Aorta (tissue), 5 donors: ENCODE data around the gene FBXO7. TPM values are rescaled to one million over a fixed set of nuclear protein-coding genes. Genes with fewer than 3 reads are reported as not detected.

ENCODE experiments used
- ATAC-seq: fragments of 200-7000 bp; cut with Tn5 transposase; one replicate; pipeline ENCODE4 v1.9.1; 2022; ENCODE audit warnings: moderate library complexity; ENCODE audit not compliant: low FRiP score
- DNase-seq, 2 donors: peaks; one replicate each; pipeline ENCODE4 v3.0.0-alpha.2; 2020
- H3K27ac ChIP-seq, 2 donors: one replicate each; pipeline ENCODE4 v1.5.1; 2013; ENCODE audit warnings: low read length in 2 of 2, mild to moderate bottlenecking in 2 of 2, moderate library complexity in 2 of 2, control low read depth in 1 of 2, inconsistent platforms in 1 of 2, low read depth in 1 of 2
- H3K27me3 ChIP-seq, 2 donors: one replicate each; pipeline ENCODE4 v1.6.1; 2013; ENCODE audit warnings: control low read depth in 1 of 2, low read length in 1 of 2, mild to moderate bottlenecking in 1 of 2, moderate library complexity in 1 of 2; ENCODE audit not compliant: insufficient read depth in 2 of 2, control insufficient read depth in 1 of 2
- H3K36me3 ChIP-seq, 2 donors: one replicate each; pipeline ENCODE4 v1.6.1; 2013; ENCODE audit warnings: control low read depth in 1 of 2, low read length in 1 of 2, mild to moderate bottlenecking in 1 of 2; ENCODE audit not compliant: insufficient read depth in 2 of 2, control insufficient read depth in 1 of 2
- H3K4me1 ChIP-seq, 2 donors: one replicate each; pipeline ENCODE4 v1.6.1; 2013; ENCODE audit warnings: low read length in 2 of 2, control low read depth in 1 of 2, mild to moderate bottlenecking in 1 of 2, moderate library complexity in 1 of 2; ENCODE audit not compliant: insufficient read depth in 2 of 2, control insufficient read depth in 1 of 2
- H3K4me3 ChIP-seq, 2 donors: one replicate each; pipeline ENCODE4 v1.5.1; 2013; ENCODE audit warnings: low read length in 2 of 2, control low read depth in 1 of 2, mild to moderate bottlenecking in 1 of 2
- H3K9me3 ChIP-seq: one replicate; pipeline ENCODE4 v1.6.1; 2013; ENCODE audit warnings: mild to moderate bottlenecking, low read length; ENCODE audit not compliant: control insufficient read depth
- WGBS, 2 donors: extraction: QIAGEN DNeasy Blood & Tissue Kit; methylation state at CpG; one replicate each; pipeline ENCODE4 v1.1.7; 2013; 5-methylcytosine and 5-hydroxymethylcytosine counted together
- intact Hi-C, 2 donors: fragments of 100-400 bp; cut with DNase I; formaldehyde crosslinking; loops; one replicate each; pipeline versions ENCODE4 v1.14.2 to v1.15.0; 2022
- polyA plus RNA-seq, 2 donors: library from polyadenylated mRNA; stranded (reverse); fragments of 200-250 nt; gene quantifications; one replicate each; pipeline ENCODE4 v1.2.3, GENCODE V29; 2013
- total RNA-seq, 2 donors: library from RNA; stranded (reverse); fragmentation: NEBNext Ultra II Directional; extraction: Animal tissue kit (Norgen Biotek cat#: 25700); gene quantifications; one replicate each; pipeline ENCODE4 v1.2.1, GENCODE V29; 2021
- donor health status: healthy with polysubstance abuse.
- donor health status: Bipolar disorder and iron deficiency.
- donor health status: DM: no; HTN: no; CAD: no.
- donor health status: DM: no; HTN: no; CAD: no.
- donor health status: DM: yes; HTN: yes; CAD: no.

FBXO7 gene
- total and polyA plus RNA-seq, 4 donors: 64.4 to 76.6 (median 72.5) TPM

DNA sequence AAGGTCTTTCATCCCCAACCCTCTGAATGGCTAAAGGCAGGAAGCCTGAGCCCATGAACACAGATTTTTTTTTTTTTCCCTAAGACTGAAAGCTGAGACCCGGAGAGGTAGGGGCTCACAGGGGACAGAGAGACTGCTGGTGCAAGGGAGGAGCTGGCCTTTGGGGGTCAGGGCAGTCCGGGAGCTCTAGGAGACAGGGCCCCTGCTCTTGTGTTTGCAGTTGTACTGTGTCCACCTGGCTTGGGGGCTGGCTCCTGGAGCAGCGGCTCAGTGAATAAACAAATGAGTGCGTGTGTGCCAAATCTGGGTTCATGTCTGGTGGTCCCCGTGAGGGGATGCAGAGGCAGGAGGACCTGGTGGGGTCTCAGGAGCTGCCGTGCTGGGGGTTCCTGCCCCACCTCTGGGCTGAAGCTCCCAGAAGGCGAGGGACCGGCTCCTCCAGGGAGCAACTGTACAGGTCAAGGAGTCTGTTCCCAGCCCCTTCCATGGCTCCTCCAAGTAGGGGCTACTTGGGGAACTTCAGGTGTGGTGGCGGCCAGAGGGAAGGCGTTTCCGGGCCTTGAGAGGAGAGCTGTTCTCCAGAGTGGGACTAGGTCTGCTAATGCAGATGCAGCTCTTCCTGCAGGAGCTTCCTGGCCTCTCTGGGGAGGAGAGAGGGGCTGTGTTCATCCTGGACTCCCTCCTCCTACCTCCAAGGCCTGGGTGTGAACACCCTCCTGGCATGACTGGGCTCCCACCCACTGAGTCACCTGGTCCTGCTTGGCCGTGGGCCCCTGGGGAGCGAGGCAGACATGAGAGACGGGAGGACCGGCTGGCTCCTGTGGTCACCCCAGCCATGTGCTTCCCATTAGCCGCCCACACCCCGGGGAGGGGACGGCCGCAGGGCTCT lies 57.6 kb downstream of the FBXO7 start:
- ATAC-seq (peak; percentile 69), DNase-seq (peak; percentile 70 to 88)
- WGBS, 2 donors: 45 to 51% methylated on average over 19 of the region's 19 CpGs
- Histone ChIP-seq H3K36me3 (no peaks in the 10 kb centered on the region), H3K27me3 (no peaks in the 10 kb centered on the region), H3K4me1 (no peaks in the 10 kb centered on the region), H3K4me3 (no peak overlapping the region), H3K9me3 (no peaks in the 10 kb centered on the region), H3K27ac (no peak overlapping the region)
- intact Hi-C loops: loop anchor here in 1 of 2 donors (10.0 kb wide), 1 partner anchor 113 kb away; no protein-coding TSS in a partner anchor

DNA sequence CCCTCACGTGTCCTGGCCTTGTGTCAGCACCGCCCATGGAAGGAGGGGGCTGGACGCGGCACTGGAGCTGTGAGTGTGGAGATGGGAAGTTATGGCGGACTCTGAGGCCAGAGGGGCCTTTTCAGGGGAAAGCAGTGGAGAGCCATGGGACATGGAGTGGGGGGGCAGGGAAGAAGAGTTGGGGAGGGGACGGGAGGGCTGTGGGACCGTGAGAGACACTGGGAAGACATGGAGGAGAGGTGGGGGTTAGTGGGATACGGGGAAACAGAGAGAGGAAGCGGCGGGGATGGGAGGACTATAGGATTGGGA lies 58.2 kb downstream of the FBXO7 start:
- H3K4me1 ChIP-seq: no peaks in the 10 kb centered on the region

DNA sequence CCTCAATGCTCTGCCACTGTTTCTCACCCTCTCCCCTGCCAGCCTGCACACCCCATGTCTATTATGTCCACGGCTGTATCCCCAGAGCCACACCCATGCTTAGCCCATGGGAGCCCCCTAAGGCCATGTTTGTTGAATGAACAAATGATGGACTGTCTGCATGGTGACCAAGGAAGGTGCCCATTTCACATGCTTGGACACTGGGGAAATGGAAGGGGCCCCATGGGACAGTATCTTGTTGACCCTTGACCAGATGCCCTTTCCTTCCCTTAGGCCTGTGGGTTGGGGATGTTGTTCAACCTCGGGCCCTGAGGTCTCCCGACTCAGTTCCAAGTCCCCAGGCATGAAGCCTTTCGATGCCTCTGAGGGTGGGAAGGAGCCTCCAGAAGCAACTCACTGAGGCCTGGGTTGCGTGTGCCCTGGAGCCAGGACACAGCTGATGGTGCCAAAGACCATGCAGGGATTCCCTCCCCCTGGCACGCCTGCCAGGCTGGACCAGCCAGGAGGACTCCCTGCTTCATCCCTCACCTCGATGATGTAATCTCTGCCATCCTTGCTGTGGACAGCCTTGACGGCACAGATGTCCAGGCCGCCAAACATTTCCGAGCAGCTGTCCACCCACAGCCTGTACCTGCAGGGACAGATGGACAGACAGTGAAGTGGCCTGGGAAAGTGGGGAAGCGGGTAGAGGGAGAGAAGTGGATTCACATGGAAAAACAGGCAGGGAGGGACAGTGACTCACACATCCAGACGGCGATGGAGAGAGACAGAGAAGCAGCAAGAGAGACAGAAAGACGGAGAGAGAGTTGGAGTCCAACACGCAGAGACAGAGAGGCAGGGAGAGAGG lies 58.9 kb downstream of the FBXO7 start:
- H3K27me3 ChIP-seq: no peaks in the 10 kb centered on the region
- ATAC-seq (no peak), DNase-seq (no peak)
- no peak overlapping the region for H3K4me3 ChIP-seq
- H3K36me3 ChIP-seq: no peaks in the 10 kb centered on the region
- H3K4me1 ChIP-seq: no peaks in the 10 kb centered on the region
- peaks cover 3% of the 10 kb centered on the region for H3K9me3 ChIP-seq
- intact Hi-C loops: loop anchor here in 1 of 2 donors (10.0 kb wide), 1 partner anchor 111 kb away; no protein-coding TSS in a partner anchor
- WGBS, 2 donors: 86 to 88% methylated on average over 15 of the region's 15 CpGs
- H3K27ac ChIP-seq: no peak overlapping the region

More for the DNA sequence above, 58.2 kb downstream of the FBXO7 start:
- no peak overlapping the region for H3K4me3 ChIP-seq
- intact Hi-C loops: loop anchor here in 1 of 2 donors (10.0 kb wide), 1 partner anchor 112 kb away; no protein-coding TSS in a partner anchor
- 55 to 63% methylated on average over 10 of the region's 10 CpGs for WGBS, 2 donors
- DNase-seq (no peak), ATAC-seq (no peak)
- H3K36me3 ChIP-seq: no peaks in the 10 kb centered on the region
- H3K9me3 ChIP-seq: peaks cover under 1% of the 10 kb centered on the region
- no peaks in the 10 kb centered on the region for H3K27me3 ChIP-seq
- H3K27ac ChIP-seq: no peak overlapping the region

DNA sequence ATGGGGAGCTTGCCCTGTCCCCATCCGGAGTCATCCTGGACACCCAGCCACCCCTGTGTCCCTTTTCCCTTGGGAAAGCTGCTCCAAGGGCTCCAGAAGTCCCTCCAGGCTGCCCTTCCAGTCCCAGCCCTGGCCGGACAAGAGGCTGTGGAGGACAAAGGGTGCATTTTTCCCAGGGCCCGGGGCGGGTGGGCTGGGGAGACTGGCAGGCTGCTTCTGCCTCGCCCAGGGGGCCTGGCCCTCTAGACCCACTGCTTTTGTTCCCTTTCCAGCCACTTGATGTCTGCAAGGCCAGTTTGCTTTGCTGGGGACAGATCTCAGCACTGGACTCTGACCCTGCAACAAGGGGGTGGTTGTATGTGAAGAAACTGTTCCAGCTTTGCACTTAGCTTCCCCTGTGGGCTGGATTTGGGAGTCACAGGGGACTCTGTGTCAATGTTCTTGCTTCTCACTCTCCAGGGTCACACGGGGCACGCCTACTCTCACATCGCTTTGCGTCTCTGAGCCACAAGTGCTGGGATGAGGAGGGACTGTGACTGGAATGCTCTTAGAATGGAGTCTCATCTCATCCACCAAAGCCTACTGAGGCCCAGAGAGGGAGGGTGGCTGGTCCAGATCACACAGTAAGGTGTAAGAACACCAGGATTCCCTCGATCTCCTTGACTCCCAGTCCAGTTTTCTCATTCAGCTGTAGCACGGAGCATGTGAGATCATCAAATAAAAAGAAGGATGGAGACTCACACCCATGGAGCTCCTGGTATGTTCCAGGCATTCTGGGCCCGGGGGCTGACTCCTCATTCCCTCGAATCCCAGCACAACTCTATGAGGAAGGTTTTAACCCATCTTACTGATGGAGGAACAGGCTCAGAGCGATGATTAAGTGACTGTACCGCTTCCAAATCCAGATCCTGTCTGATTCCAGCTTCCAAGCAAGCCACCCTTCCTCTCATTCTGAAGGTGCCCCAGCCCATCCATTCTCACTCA lies 59.9 kb downstream of the FBXO7 start:
- Histone ChIP-seq H3K27ac (no peak overlapping the region), H3K27me3 (no peaks in the 10 kb centered on the region), H3K9me3 (peaks cover 3% of the 10 kb centered on the region), H3K36me3 (no peaks in the 10 kb centered on the region), H3K4me1 (no peaks in the 10 kb centered on the region), H3K4me3 (no peak overlapping the region)
- peak in 1 of 2 donors; percentile 57 for DNase-seq
- intact Hi-C loops: loop anchor here in 1 of 2 donors (10.0 kb wide), 1 partner anchor 110 kb away; no protein-coding TSS in a partner anchor
- WGBS, 2 donors: 64 to 71% methylated on average over 15 of the region's 15 CpGs
- no peak for ATAC-seq

DNA sequence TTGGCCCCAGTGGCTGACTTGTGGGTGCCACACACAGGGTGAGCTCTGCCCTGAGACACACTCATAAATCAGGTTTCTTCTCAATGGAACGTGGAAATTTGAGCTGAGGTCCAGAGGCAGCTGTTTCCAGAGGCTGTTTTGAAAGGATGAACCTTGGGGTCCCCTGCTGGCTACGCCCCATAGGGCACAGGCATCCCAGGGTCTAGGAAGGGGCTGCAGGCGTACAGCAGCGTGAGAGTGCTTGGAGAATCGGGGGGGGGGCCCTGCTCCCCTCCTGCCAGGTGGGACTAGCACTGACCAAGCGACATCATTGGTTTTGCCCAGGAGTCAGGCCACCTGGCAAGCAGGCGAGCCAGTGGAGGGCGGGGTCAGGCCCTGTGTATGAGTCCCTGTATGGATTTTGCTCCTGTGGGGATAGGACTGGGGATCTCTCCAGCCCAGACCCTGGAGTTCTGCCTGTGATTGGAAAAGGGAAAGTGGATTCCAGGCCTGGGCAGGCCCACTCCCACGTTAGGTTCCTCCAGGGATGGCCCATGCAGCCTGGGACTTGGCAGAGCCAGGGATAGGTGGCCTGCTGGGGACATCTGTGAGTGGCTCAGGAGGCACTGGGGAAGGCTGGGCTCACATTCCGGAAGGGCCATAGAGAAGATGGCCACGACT lies 61.0 kb downstream of the FBXO7 start:
- Histone ChIP-seq H3K27me3 (no peaks in the 10 kb centered on the region), H3K9me3 (peaks cover 3% of the 10 kb centered on the region), H3K27ac (no peak overlapping the region), H3K4me1 (no peaks in the 10 kb centered on the region), H3K4me3 (no peak overlapping the region), H3K36me3 (no peaks in the 10 kb centered on the region)
- DNase-seq: no peak
- intact Hi-C loops: loop anchor here in 1 of 2 donors (10.0 kb wide), 1 partner anchor 109 kb away; no protein-coding TSS in a partner anchor
- WGBS, 2 donors: 85 to 86% methylated on average over 11 of the region's 11 CpGs
- no peak for ATAC-seq

DNA sequence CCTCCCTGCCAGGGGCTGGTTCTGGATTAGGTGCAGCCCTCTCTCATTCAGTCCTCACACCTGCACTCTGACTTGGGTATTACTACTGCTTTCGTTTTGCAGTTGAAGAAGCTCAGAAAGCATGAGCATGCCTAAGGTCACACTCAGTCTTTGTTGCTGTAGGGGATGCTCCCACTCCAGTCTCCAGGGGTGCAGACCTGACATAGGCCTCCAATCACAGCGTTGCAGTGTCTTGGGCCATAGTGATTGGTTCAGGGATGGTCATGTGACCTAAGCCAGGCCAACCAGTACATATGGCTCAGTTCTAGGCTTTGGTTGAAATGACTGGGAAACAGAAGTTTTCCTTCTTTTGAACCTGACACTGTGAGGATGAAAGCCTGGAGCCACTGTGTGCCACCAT lies 61.7 kb downstream of the FBXO7 start:
- ATAC-seq (no peak), DNase-seq (no peak)
- intact Hi-C loops: loop anchor here in 1 of 2 donors (10.0 kb wide), 1 partner anchor 108 kb away; no protein-coding TSS in a partner anchor
- H3K27ac ChIP-seq: no peak overlapping the region
- no peaks in the 10 kb centered on the region for H3K36me3 ChIP-seq
- peaks cover 3% of the 10 kb centered on the region for H3K9me3 ChIP-seq
- no peaks in the 10 kb centered on the region for H3K27me3 ChIP-seq
- no peaks in the 10 kb centered on the region for H3K4me1 ChIP-seq
- WGBS, 2 donors: 85 to 86% methylated on average over 2 of the region's 2 CpGs
- no peak overlapping the region for H3K4me3 ChIP-seq

DNA sequence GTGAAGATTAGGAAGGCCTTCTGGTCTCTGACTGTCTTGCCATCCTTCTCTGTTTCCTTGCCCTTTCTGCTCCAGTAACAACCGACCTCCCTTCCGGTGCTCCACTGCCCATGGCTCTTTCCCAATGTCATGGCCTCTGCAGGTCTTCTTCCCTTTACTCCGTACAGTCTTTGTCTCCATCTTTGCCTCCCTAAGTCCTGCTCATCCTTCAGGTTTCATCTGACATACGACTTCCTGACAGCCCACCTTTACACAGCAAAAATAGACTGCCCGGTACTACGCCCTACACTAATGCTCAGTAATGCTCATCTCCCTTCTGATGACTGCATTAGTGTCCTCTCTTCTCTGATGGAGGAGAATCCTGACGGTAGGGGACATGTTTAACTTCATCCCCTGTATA lies 63.9 kb downstream of the FBXO7 start:
- no peak for ATAC-seq
- H3K36me3 ChIP-seq: no peaks in the 10 kb centered on the region
- H3K4me3 ChIP-seq: no peak overlapping the region
- WGBS, 2 donors: 94 to 96% methylated on average over 7 of the region's 7 CpGs
- peaks cover 3% of the 10 kb centered on the region for H3K9me3 ChIP-seq
- intact Hi-C loops: loop anchor here in 1 of 2 donors (10.0 kb wide), 1 partner anchor 106 kb away; no protein-coding TSS in a partner anchor
- no peak overlapping the region for H3K27ac ChIP-seq
- no peak for DNase-seq
- no peaks in the 10 kb centered on the region for H3K4me1 ChIP-seq
- H3K27me3 ChIP-seq: no peaks in the 10 kb centered on the region
